GM23338 (cell line): ENCODE results near the gene DCAF12L2.

Experiments used
- CREB1 ChIP-seq: fragments of 250-450 bp; sonication (Bioruptor Pico); IDR thresholded peaks from 2 replicates; pipeline ENCODE4 v1.5.0; 2020; ENCODE audit warnings: low read depth, mild to moderate bottlenecking, moderate library complexity
- EZH2 ChIP-seq: fragments of 200-600 bp; sonication (generic); IDR thresholded peaks from one replicate; pipeline ENCODE4 v1.8.0; 2017; ENCODE audit warnings: antibody characterized with exemption, mild to moderate bottlenecking, low read depth; ENCODE audit not compliant: unreplicated experiment
- EZH2phosphoT487 ChIP-seq: fragments of 200-600 bp; sonication (generic); IDR thresholded peaks from one replicate; pipeline ENCODE4 v1.8.1; 2018; ENCODE audit warnings: antibody characterized with exemption; ENCODE audit not compliant: unreplicated experiment
- TF ChIP-seq, protein P1 (sequence below), 2 experiments: fragments of 200-600 bp in 1 of 2; sonication (generic) in 1 of 2; conservative IDR thresholded peaks; 2 replicates each; pipeline versions ENCODE4 v1.5.1 to v1.6.1; 2016 to 2017; ENCODE audit warnings: antibody characterized with exemption in 2 of 2, low read depth in 2 of 2, mild to moderate bottlenecking in 2 of 2, moderate library complexity in 1 of 2

DNA sequence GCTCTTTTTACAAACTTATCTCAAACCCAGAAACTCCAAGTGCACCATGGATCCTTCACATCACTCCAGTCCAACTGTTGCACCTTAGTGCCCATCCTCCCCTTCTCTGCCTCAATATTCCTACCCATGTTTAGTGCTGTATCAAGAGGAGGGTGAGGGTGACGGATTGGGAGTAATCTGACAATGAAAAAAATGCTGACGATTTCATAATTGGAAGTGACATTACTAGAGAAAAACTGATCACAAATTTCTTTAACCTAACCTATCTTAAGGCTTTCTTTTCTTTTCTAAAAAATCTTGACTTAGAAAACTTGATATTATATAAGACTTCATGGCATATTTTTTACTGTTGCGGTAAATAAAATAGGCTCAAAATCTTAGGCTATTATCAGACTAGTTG is 1.5 kb upstream of the DCAF12L2 start:
- TF ChIP-seq EZH2 (no peak), EZH2phosphoT487 (no peak), CREB1 (CRISPR knock-in tag) (no peak)
- TF ChIP-seq, protein P1, sequence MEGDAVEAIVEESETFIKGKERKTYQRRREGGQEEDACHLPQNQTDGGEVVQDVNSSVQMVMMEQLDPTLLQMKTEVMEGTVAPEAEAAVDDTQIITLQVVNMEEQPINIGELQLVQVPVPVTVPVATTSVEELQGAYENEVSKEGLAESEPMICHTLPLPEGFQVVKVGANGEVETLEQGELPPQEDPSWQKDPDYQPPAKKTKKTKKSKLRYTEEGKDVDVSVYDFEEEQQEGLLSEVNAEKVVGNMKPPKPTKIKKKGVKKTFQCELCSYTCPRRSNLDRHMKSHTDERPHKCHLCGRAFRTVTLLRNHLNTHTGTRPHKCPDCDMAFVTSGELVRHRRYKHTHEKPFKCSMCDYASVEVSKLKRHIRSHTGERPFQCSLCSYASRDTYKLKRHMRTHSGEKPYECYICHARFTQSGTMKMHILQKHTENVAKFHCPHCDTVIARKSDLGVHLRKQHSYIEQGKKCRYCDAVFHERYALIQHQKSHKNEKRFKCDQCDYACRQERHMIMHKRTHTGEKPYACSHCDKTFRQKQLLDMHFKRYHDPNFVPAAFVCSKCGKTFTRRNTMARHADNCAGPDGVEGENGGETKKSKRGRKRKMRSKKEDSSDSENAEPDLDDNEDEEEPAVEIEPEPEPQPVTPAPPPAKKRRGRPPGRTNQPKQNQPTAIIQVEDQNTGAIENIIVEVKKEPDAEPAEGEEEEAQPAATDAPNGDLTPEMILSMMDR (conservative IDR thresholded peaks at IDR 0.05; ENCODE audit: low read depth in 2 of 2) = no peak
